ENCODE data around the gene TRPM1. TPM values are rescaled to one million over a fixed set of nuclear protein-coding genes. Genes with fewer than 3 reads are reported as not detected.

TRPM1 gene
- total RNA-seq, 2 donors from 2014 or later, result not detected

DNA sequence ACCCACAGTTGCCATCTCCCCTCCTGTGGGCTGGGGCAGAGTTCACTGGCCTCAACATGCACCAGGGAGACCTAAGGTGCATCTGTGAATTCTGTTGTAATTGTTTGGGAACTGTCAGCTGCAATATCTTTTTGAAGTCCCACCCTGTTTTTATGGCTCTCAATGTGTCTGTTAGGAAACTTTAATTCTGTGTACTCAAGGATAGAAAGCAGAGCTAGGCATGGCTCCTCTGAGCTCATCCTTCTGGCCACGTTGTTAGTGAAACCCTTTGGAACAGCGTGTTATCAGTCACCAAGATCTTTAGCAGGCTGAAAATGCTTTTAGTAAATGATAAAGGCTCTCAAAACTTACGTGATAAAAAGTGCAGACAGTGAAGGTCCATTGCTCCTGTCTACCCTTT is 76.5 kb downstream of the TRPM1 start:
- no peaks in the 10 kb centered on the region for H3K4me1 ChIP-seq
- no peak overlapping the region for H3K9ac ChIP-seq (ENCODE audit: low read depth in 2 of 2, low read length in 2 of 2)
- intact Hi-C loops (cut with DNase I), result no loop called here
- no peaks in the 10 kb centered on the region for H3K36me3 ChIP-seq
- no peaks in the 10 kb centered on the region for H3K27me3 ChIP-seq
- no peak for DNase-seq
- H3K27ac ChIP-seq, result no peak overlapping the region
- H3K4me3 ChIP-seq, result no peak overlapping the region
- TF ChIP-seq, protein P1, sequence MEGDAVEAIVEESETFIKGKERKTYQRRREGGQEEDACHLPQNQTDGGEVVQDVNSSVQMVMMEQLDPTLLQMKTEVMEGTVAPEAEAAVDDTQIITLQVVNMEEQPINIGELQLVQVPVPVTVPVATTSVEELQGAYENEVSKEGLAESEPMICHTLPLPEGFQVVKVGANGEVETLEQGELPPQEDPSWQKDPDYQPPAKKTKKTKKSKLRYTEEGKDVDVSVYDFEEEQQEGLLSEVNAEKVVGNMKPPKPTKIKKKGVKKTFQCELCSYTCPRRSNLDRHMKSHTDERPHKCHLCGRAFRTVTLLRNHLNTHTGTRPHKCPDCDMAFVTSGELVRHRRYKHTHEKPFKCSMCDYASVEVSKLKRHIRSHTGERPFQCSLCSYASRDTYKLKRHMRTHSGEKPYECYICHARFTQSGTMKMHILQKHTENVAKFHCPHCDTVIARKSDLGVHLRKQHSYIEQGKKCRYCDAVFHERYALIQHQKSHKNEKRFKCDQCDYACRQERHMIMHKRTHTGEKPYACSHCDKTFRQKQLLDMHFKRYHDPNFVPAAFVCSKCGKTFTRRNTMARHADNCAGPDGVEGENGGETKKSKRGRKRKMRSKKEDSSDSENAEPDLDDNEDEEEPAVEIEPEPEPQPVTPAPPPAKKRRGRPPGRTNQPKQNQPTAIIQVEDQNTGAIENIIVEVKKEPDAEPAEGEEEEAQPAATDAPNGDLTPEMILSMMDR (IDR thresholded peaks at IDR 0.05), result no peak
- no peaks in the 10 kb centered on the region for H3K9me3 ChIP-seq

DNA sequence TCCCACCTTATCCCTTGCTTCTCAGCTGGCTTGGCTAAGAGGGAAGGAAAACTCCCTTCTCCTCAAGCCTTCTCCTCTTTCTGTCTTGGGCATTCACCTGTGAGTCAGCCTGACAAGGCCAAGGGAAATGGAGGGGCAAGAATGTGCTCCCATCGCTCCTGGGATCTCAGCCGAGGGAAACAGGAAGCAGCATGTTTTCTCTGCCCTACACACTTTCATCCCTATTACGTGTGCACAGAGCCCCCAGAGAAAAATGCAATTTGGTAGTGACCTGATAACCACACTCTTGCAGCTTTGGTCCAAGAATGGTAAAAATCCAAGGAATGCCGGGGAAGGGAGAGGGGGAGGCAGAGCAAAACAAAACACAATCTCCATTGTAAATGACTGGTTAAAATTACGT is 77.2 kb downstream of the TRPM1 start:
- intact Hi-C loops (cut with DNase I), result no loop called here
- no peak overlapping the region for H3K4me3 ChIP-seq
- no peaks in the 10 kb centered on the region for H3K36me3 ChIP-seq
- no peaks in the 10 kb centered on the region for H3K9me3 ChIP-seq
- DNase-seq, result no peak
- TF ChIP-seq, protein P1 (IDR thresholded peaks at IDR 0.05), result no peak
- no peak overlapping the region for H3K27ac ChIP-seq
- H3K9ac ChIP-seq (ENCODE audit: low read depth in 2 of 2, low read length in 2 of 2), result no peak overlapping the region
- no peaks in the 10 kb centered on the region for H3K4me1 ChIP-seq
- H3K27me3 ChIP-seq, result no peaks in the 10 kb centered on the region

DNA sequence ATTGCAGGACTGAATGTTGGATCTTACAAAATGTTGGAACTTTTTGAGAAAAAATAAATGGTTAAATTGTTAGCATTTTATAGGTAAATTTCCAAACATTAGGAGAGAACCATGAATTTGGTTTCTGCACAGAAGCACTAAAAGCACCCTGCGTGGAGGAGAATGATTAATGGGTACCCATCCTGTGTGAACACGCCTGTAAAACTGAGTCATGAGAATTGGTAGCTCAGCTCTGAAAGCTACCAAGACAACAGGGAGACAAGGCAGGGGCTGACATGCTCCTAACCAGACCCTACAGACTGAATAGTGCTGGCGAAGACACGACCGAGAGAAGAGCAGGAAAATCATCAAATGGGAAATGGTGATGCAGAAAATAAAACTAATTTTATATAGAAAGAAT is 77.7 kb downstream of the TRPM1 start:
- H3K9me3 ChIP-seq, result no peaks in the 10 kb centered on the region
- H3K4me1 ChIP-seq, result no peaks in the 10 kb centered on the region
- no peak overlapping the region for H3K4me3 ChIP-seq
- H3K36me3 ChIP-seq, result no peaks in the 10 kb centered on the region
- TF ChIP-seq, protein P1 (IDR thresholded peaks at IDR 0.05), result no peak
- intact Hi-C loops (cut with DNase I), result no loop called here
- H3K27ac ChIP-seq, result no peak overlapping the region
- DNase-seq, result no peak
- H3K9ac ChIP-seq (ENCODE audit: low read depth in 2 of 2, low read length in 2 of 2), result no peak overlapping the region
- no peaks in the 10 kb centered on the region for H3K27me3 ChIP-seq

DNA sequence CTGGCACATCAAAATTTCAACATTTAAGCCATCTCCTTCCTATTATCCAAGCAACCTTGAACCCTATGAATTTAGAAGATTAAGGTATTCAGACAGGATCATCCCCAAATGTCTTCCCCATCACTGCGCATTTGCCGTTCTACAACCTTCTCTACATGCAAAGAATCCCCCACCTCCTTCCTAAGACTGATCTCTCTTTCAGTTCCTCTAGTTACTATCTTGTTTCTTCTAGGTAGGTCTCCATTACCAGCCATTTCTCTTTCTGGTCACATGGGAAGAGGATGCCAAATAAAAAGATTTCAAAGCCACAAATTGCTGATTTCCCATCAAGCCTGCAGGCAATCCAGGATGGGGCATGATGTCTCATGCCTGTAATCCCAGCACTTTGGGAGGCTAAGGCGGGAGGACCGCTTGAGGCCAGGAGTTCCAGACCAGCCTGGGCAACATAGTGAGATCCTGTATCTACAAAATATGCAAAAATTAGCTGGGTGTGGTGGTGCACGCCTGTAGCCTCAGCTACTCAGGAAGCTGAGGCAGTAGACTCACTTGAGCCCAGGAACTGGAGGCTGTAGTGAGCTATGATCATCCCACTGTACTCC is 80.4 kb downstream of the TRPM1 start:
- Histone ChIP-seq H3K27me3 (no peaks in the 10 kb centered on the region), H3K4me3 (no peak overlapping the region), H3K4me1 (no peaks in the 10 kb centered on the region), H3K27ac (no peak overlapping the region), H3K9ac (ENCODE audit: low read depth in 2 of 2, low read length in 2 of 2) (no peak overlapping the region), H3K9me3 (no peaks in the 10 kb centered on the region), H3K36me3 (no peaks in the 10 kb centered on the region)
- TF ChIP-seq, protein P1 (IDR thresholded peaks at IDR 0.05), result no peak
- intact Hi-C loops (cut with DNase I), result no loop called here
- no peak for DNase-seq

DNA sequence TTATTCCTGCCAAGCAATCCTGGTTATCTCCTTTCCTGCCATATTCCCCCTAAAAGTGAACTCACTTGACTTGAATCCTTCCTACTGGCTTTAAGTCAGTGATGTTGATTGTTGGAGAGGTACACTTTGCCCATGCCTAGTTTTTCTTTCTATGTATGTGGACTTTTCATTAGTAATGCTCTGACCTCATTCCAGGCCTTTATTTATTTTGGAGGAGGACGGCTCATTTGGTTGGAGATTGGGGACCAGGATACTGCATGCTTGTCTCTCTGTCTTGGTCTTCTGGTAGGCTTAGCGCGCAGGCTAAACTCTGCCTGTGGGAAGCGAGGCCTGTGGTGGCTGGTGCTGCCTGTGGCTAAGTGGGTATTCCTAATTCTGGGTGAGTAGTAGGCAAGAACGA is 81.0 kb downstream of the TRPM1 start:
- no peak overlapping the region for H3K4me3 ChIP-seq
- H3K9ac ChIP-seq (ENCODE audit: low read depth in 2 of 2, low read length in 2 of 2), result no peak overlapping the region
- TF ChIP-seq, protein P1 (IDR thresholded peaks at IDR 0.05), result no peak
- no peaks in the 10 kb centered on the region for H3K4me1 ChIP-seq
- no peaks in the 10 kb centered on the region for H3K36me3 ChIP-seq
- DNase-seq, result no peak
- no peaks in the 10 kb centered on the region for H3K9me3 ChIP-seq
- no peaks in the 10 kb centered on the region for H3K27me3 ChIP-seq
- H3K27ac ChIP-seq, result no peak overlapping the region
- intact Hi-C loops (cut with DNase I), result no loop called here
